HepG2 (cell line): Measurements from ENCODE around the gene DYNLT5. TPM values are rescaled to one million over a fixed set of nuclear protein-coding genes. Genes with fewer than 3 reads are reported as not detected.

Experiments used
- ATAC-seq: fragments of 200-7000 bp; cut with Tn5 transposase; 3 replicates; pipeline ENCODE4 v1.9.1; 2020; ENCODE audit warnings: mild to moderate bottlenecking, moderate library complexity
- BruUV-seq: library from RNA; stranded (reverse); fragments of 400-500 nt; replicated peaks from 2 replicates; lab custom pipeline; 2021; lab: Mats Ljungman, UMichigan
- CTCF ChIA-PET: fragments of 300-600 bp; formaldehyde crosslinking; extraction: SDS; loops from one replicate; lab custom pipeline; 2021; ENCODE audit warnings: low total read pairs, inconsistent platforms, low intra/inter-chr PET ratio; lab: Yijun Ruan, JAX
- POLR2A ChIA-PET: fragments of 350-600 bp; sonication (Branson Sonifier 250); formaldehyde crosslinking; loops from one replicate; lab custom pipeline; 2020; ENCODE audit warnings: antibody characterized with exemption, inconsistent platforms; lab: Yijun Ruan, JAX
- DNase-seq: peaks from one replicate; pipeline ENCODE4 v3.0.0-alpha.2; 2015; ENCODE audit warnings: low spot score
- FAIRE-seq: peaks from 3 replicates; lab custom pipeline; 2011; peaks lifted over from hg19 to GRCh38; lab: Jason Lieb, UNC
- H2AFZ ChIP-seq: one replicate; pipeline ENCODE4 v1.6.1; 2011; ENCODE audit warnings: low read length, inconsistent platforms
- H3K27ac ChIP-seq: fragments of 300-600 bp; 3 replicates; pipeline ENCODE4 v1.8.0; 2011; ENCODE audit warnings: mixed run types, mild to moderate bottlenecking, mixed read lengths, low read length, inconsistent platforms; ENCODE audit not compliant: insufficient read depth; ENCODE audit errors: extremely low read length
- H3K27me3 ChIP-seq, 2 experiments: fragments of 200-600 bp in 1 of 2; 2 replicates in 1 of 2; 3 replicates in 1 of 2; pipeline versions ENCODE4 v1.6.0 to v1.8.0; 2011; ENCODE audit warnings: low read length in 2 of 2, mild to moderate bottlenecking in 2 of 2, moderate library complexity in 2 of 2, inconsistent platforms in 1 of 2; ENCODE audit not compliant: insufficient read depth in 2 of 2, control insufficient read depth in 1 of 2
- H3K36me3 ChIP-seq, 2 experiments: fragments of 200-600 bp in 1 of 2; replicated peaks in 1 of 2; 2 replicates in 1 of 2; 3 replicates in 1 of 2; pipeline versions ENCODE4 v1.5.1 to v1.8.0; 2011; ENCODE audit warnings: low read length in 2 of 2, inconsistent platforms in 1 of 2; ENCODE audit not compliant: insufficient read depth in 2 of 2, control insufficient read depth in 1 of 2
- H3K4me1 ChIP-seq: 2 replicates; pipeline ENCODE4 v1.5.1; 2012; ENCODE audit warnings: low read length, inconsistent platforms; ENCODE audit not compliant: insufficient read depth
- H3K4me2 ChIP-seq: 2 replicates; pipeline ENCODE4 v1.6.0; 2011; ENCODE audit warnings: low read depth, low read length, inconsistent platforms
- H3K4me3 ChIP-seq, 3 experiments: fragments of 200-600 bp in 1 of 3; sonication (generic), shearing (Covaris generic) in 1 of 3; replicated peaks in 1 of 3; 2 replicates each; pipeline ENCODE4 v1.5.1; 2011 to 2016; ENCODE audit warnings: low read length in 3 of 3, inconsistent platforms in 2 of 3, low read depth in 2 of 3, mild to moderate bottlenecking in 2 of 3, control low read depth in 1 of 3, mixed read lengths in 1 of 3; ENCODE audit not compliant: insufficient read depth in 1 of 3
- H3K79me2 ChIP-seq: one replicate; pipeline ENCODE4 v1.6.1; 2011; ENCODE audit warnings: low read length, inconsistent platforms; ENCODE audit not compliant: insufficient read depth
- H3K9ac ChIP-seq: 2 replicates; pipeline ENCODE4 v1.6.0; 2011; ENCODE audit warnings: mild to moderate bottlenecking, low read depth, low read length, inconsistent platforms; ENCODE audit not compliant: insufficient read depth
- H3K9me3 ChIP-seq: 2 replicates; pipeline ENCODE4 v1.5.1; 2012; ENCODE audit warnings: mild to moderate bottlenecking, low read length
- H4K20me1 ChIP-seq: 2 replicates; pipeline ENCODE4 v1.6.0; 2011; ENCODE audit warnings: inconsistent platforms, mild to moderate bottlenecking, low read length, moderate library complexity; ENCODE audit not compliant: insufficient read depth
- ESRRA ChIP-seq: sonication (generic); formaldehyde crosslinking; IDR thresholded peaks from 2 replicates; pipeline ENCODE4 v1.5.1; 2020; ENCODE audit warnings: mild to moderate bottlenecking, low read depth, missing genetic modification reagents
- HMGXB4 ChIP-seq, 2 experiments: sonication (generic) in 1 of 2; formaldehyde crosslinking in 1 of 2; IDR thresholded peaks; 2 replicates each; pipeline versions ENCODE4 v1.4.0 to v1.6.1; 2018 to 2020; ENCODE audit warnings: missing genetic modification reagents in 2 of 2, borderline replicate concordance in 1 of 2, low read depth in 1 of 2, mild to moderate bottlenecking in 1 of 2, missing biosample characterization in 1 of 2
- PAF1 ChIP-seq: IDR thresholded peaks from 2 replicates; pipeline ENCODE4 v1.6.1; 2016; ENCODE audit warnings: missing genetic modification reagents, missing compliant biosample characterization
- PPARG ChIP-seq: conservative IDR thresholded peaks from 2 replicates; pipeline ENCODE4 v1.6.1; 2016; ENCODE audit warnings: missing biosample characterization, missing genetic modification reagents
- SYNCRIP ChIP-seq: fragments of 200-400 bp; formaldehyde crosslinking; IDR thresholded peaks from 2 replicates; pipeline ENCODE4 v1.6.1; 2018; ENCODE audit warnings: mild to moderate bottlenecking, low read depth, low read length; ENCODE audit not compliant: insufficient read depth
- THYN1 ChIP-seq: sonication (generic); formaldehyde crosslinking; IDR thresholded peaks from 2 replicates; pipeline ENCODE4 v1.8.1; 2023; ENCODE audit warnings: low read depth, mild to moderate bottlenecking, moderate library complexity, missing genetic modification reagents, borderline replicate concordance
- ZFAT ChIP-seq: sonication (generic); formaldehyde crosslinking; conservative IDR thresholded peaks from 2 replicates; pipeline ENCODE4 v1.8.1; 2023; ENCODE audit warnings: missing genetic modification reagents, inconsistent platforms
- ZFP36L2 ChIP-seq: sonication (generic); formaldehyde crosslinking; IDR thresholded peaks from 2 replicates; pipeline ENCODE4 v1.4.0; 2020; ENCODE audit warnings: missing genetic modification reagents
- ZNF207 ChIP-seq: fragments of 450-650 bp; IDR thresholded peaks from 2 replicates; pipeline ENCODE4 v1.6.1; 2016; ENCODE audit warnings: antibody characterized with exemption, borderline replicate concordance
- ZNF335 ChIP-seq: sonication (generic); formaldehyde crosslinking; IDR thresholded peaks from 2 replicates; pipeline ENCODE4 v1.4.0; 2020; ENCODE audit warnings: missing genetic modification reagents
- ZNF569 ChIP-seq: sonication (generic); formaldehyde crosslinking; IDR thresholded peaks from 2 replicates; pipeline ENCODE4 v1.5.0; 2020; ENCODE audit warnings: mild to moderate bottlenecking, missing genetic modification reagents, moderate library complexity, borderline replicate concordance
- WGBS: methylation state at CpG from one replicate; pipeline ENCODE4 v1.1.6; 2017; ENCODE audit warnings: low lambda C conversion rate; 5-methylcytosine and 5-hydroxymethylcytosine counted together
- in situ Hi-C: cut with HindIII; loops from 2 replicates; pipeline ENCODE4 v1.10.0; 2017; ENCODE audit warnings: low pct_unique_long_range_greater_than_20kb; ENCODE audit not compliant: extremely low pct_ligation_motif_present
- intact Hi-C: fragments of 100-400 bp; cut with micrococcal nuclease; formaldehyde crosslinking; loops from one replicate; pipeline ENCODE4 v1.10.0; 2022; ENCODE audit not compliant: unreplicated experiment
- polyA plus RNA-seq, 8 experiments: library from polyadenylated mRNA; depleted of rRNA in 3 of 8; stranded (reverse) in 7 of 8; unstranded in 1 of 8; fragments of >200 nt; fragmentation: Illumina TruSeq in 4 of 8; extraction: Trizol in 4 of 8; gene quantifications; 2 replicates each; pipeline versions ENCODE4 v1.2.1 to v1.2.3, GENCODE V29; 2011 to 2016; ENCODE audit warnings: low read depth in 4 of 8, missing spikeins in 1 of 8, mixed read lengths in 1 of 8; ENCODE audit not compliant: insufficient read depth in 1 of 8
- total RNA-seq, 5 experiments: library from RNA; depleted of rRNA; stranded (reverse); fragments of >200 nt; fragmentation: Illumina TruSeq; extraction: Trizol; gene quantifications; 2 replicates each; pipeline ENCODE4 v1.2.3, GENCODE V29; 2016; ENCODE audit warnings: low read depth in 1 of 5

Gene DYNLT5
- total and polyA plus RNA-seq, 2 of the 13 experiments (the other 11 are each of a cell fraction or from before 2014, with no cell fraction given): not detected

- H3K4me2 ChIP-seq: no peak overlapping the region
- TF ChIP-seq THYN1 (no peak), SYNCRIP (no peak), ZFP36L2 (no peak), PPARG (CRISPR knock-in tag) (no peak), ZNF335 (CRISPR knock-in tag) (no peak), ZFAT (CRISPR knock-in tag) (no peak), PAF1 (CRISPR knock-in tag) (no peak)
- no peak overlapping the region for H3K9ac ChIP-seq
- DNase-seq: no peak
- H3K9me3 ChIP-seq: no peaks in the 10 kb centered on the region
- H3K36me3 ChIP-seq: no peaks in the 10 kb centered on the region
- no peak overlapping the region for H3K27ac ChIP-seq
- CTCF ChIA-PET: no interaction called here
- H3K27me3 ChIP-seq: no peaks in the 10 kb centered on the region
- ATAC-seq: no peak
- no peak overlapping the region for H3K4me3 ChIP-seq
- intact Hi-C loops (no loop called here), in situ Hi-C loops (no loop called here)
- H4K20me1 ChIP-seq: no peaks in the 10 kb centered on the region
- BruUV-seq: no TSS peak
- WGBS: 35% methylated on average over 4 of the region's 4 CpGs
- no peaks in the 10 kb centered on the region for H3K79me2 ChIP-seq
- no peak overlapping the region for H2AFZ ChIP-seq
- no peaks in the 10 kb centered on the region for H3K4me1 ChIP-seq
- FAIRE-seq: no peak
- POLR2A ChIA-PET: no interaction called here
Observed at GRCh38 chr1:66778266-66778665, 26.0 kb downstream of the DYNLT5 start.

- intact Hi-C loops (no loop called here), in situ Hi-C loops (no loop called here)
- H3K9ac ChIP-seq: no peak overlapping the region
- no peak overlapping the region for H3K4me2 ChIP-seq
- 29% methylated on average over 4 of the region's 4 CpGs for WGBS
- FAIRE-seq (no peak), ATAC-seq (no peak), DNase-seq (no peak)
- H3K9me3 ChIP-seq: no peaks in the 10 kb centered on the region
- H3K36me3 ChIP-seq: no peaks in the 10 kb centered on the region
- CTCF ChIA-PET: no interaction called here
- H3K27me3 ChIP-seq: no peaks in the 10 kb centered on the region
- H4K20me1 ChIP-seq: no peaks in the 10 kb centered on the region
- no TSS peak for BruUV-seq
- H3K4me1 ChIP-seq: no peaks in the 10 kb centered on the region
- POLR2A ChIA-PET: no interaction called here
- no peaks in the 10 kb centered on the region for H3K79me2 ChIP-seq
- H3K27ac ChIP-seq: no peak overlapping the region
- no peak overlapping the region for H2AFZ ChIP-seq
- H3K4me3 ChIP-seq: no peak overlapping the region
- no peak for TF ChIP-seq ZNF569 (CRISPR knock-in tag)
- no peak for TF ChIP-seq ZNF207
- TF ChIP-seq HMGXB4 (CRISPR knock-in tag; IDR thresholded peaks at IDR 0.05; ENCODE audit: borderline replicate concordance in 1 of 2, low read depth in 1 of 2): no peak
- TF ChIP-seq ESRRA (CRISPR knock-in tag): no peak
Observed at GRCh38 chr1:66778969-66779368, 26.7 kb downstream of the DYNLT5 start.
